ENCODE data around the gene ARL8A.
"Not testable (repeated sequence)": the region's sequence is repeated elsewhere in the genome, so short reads cannot be mapped to it uniquely, and the experiment has no call there.

The ARL8A gene

GRCh38 chr1:202144402-202145067 lies at the start of gene ARL8A:
Gene ARL8A (minus strand): TSS chr1:202144737. CDS start chr1:202144572, 165 bp downstream.
- DNase-seq (ENCODE audit: low spot score), result peak; percentile 90

GRCh38 chr1:202194328-202194648 lies 49.8 kb upstream of the ARL8A start:
- DNase-seq (ENCODE audit: low spot score), result no peak

- DNase-seq (ENCODE audit: low spot score), result no peak
These were observed 49.2 kb upstream of the ARL8A start, which contains the start of gene LGR6 for GRCh38 chr1:202193614-202194327. Gene LGR6 (plus strand): TSS chr1:202193799. CDS start chr1:202193990, 191 bp downstream.

GRCh38 chr1:202192770-202193613 lies 48.5 kb upstream of the ARL8A start:
- DNase-seq (ENCODE audit: low spot score), result peak; percentile 80

- not testable (repeated sequence) for DNase-seq (ENCODE audit: low spot score)
These were observed 46.9 kb upstream of the ARL8A start for GRCh38 chr1:202191391-202191790.

GRCh38 chr1:202189918-202190715 lies 45.6 kb upstream of the ARL8A start:
- no peak for DNase-seq (ENCODE audit: low spot score)

GRCh38 chr1:202189001-202189790 lies 44.7 kb upstream of the ARL8A start:
- peak; percentile 65 for DNase-seq (ENCODE audit: low spot score)

GRCh38 chr1:202187697-202188407 lies 43.3 kb upstream of the ARL8A start:
- DNase-seq (ENCODE audit: low spot score), result no peak

- DNase-seq (ENCODE audit: low spot score), result no peak
These were observed 42.6 kb upstream of the ARL8A start for GRCh38 chr1:202187041-202187671.

- DNase-seq (ENCODE audit: low spot score), result no peak
These were observed 41.8 kb upstream of the ARL8A start for GRCh38 chr1:202186327-202186726.

GRCh38 chr1:202184750-202185460 lies 40.4 kb upstream of the ARL8A start:
- peak; percentile 89 for DNase-seq (ENCODE audit: low spot score)

- DNase-seq (ENCODE audit: low spot score), result no peak
These were observed 37.7 kb upstream of the ARL8A start for GRCh38 chr1:202182040-202182877.

GRCh38 chr1:202181586-202181985 lies 37.0 kb upstream of the ARL8A start:
- no peak for DNase-seq (ENCODE audit: low spot score)

- DNase-seq (ENCODE audit: low spot score), result not testable (repeated sequence)
These were observed 36.2 kb upstream of the ARL8A start for GRCh38 chr1:202180751-202181139.

- no peak for DNase-seq (ENCODE audit: low spot score)
These were observed 35.6 kb upstream of the ARL8A start for GRCh38 chr1:202179828-202180750.

GRCh38 chr1:202176949-202177927 lies 32.7 kb upstream of the ARL8A start:
- no peak for DNase-seq (ENCODE audit: low spot score)

All from AG08396 (cell line).